GM12878 (cell line): Measurements from ENCODE around the gene IL1RAPL1. TPM values are rescaled to one million over a fixed set of nuclear protein-coding genes. Genes with fewer than 3 reads are reported as not detected.
A peak's percentile ranks its signal among the peaks of the same experiment; 100 is the strongest.

Experiments used
- ATAC-seq: fragments of 200-7000 bp; cut with Tn5 transposase; 3 replicates; pipeline ENCODE4 v1.9.1; 2020; ENCODE audit warnings: mild to moderate bottlenecking, moderate library complexity
- BruUV-seq: library from RNA; stranded (reverse); fragments of 400-500 nt; replicated peaks from 2 replicates; lab custom pipeline; 2021; lab: Mats Ljungman, UMichigan
- CTCF ChIA-PET: fragments of 300-600 bp; sonication (Branson Sonifier 250); formaldehyde crosslinking; extraction: SDS; loops from one replicate; lab custom pipeline; 2021; ENCODE audit warnings: inconsistent platforms; lab: Yijun Ruan, JAX
- POLR2A ChIA-PET: fragments of 350-600 bp; formaldehyde crosslinking; extraction: SDS; loops from one replicate; lab custom pipeline; 2021; ENCODE audit warnings: inconsistent platforms; lab: Charles Lee
- RAD21 ChIA-PET: fragments of 300-600 bp; sonication (Branson Sonifier 250); formaldehyde crosslinking; loops from one replicate; lab custom pipeline; 2023; ENCODE audit warnings: antibody characterized with exemption; ENCODE audit not compliant: unreplicated experiment; lab: Charles Lee
- SMC1A ChIA-PET: fragments of 300-600 bp; sonication (Branson Sonifier 250); formaldehyde crosslinking; loops from one replicate; lab custom pipeline; 2023; ENCODE audit not compliant: unreplicated experiment, uncharacterized antibody; lab: Charles Lee
- DNase-seq: peaks from one replicate; pipeline ENCODE4 v3.0.0-alpha.2; 2011; ENCODE audit warnings: low read depth, low spot score
- FAIRE-seq: peaks from 3 replicates; lab custom pipeline; 2011; peaks lifted over from hg19 to GRCh38; lab: Jason Lieb, UNC
- H2AFZ ChIP-seq: 2 replicates; pipeline ENCODE4 v1.6.0; 2011; ENCODE audit warnings: low read depth, low read length, control low read depth; ENCODE audit not compliant: control insufficient read depth
- H3K27ac ChIP-seq: 2 replicates; pipeline ENCODE4 v1.5.1; 2011; ENCODE audit warnings: control low read depth; ENCODE audit not compliant: control insufficient read depth, insufficient read depth
- H3K27me3 ChIP-seq, 2 experiments: replicated peaks in 1 of 2; 2 replicates each; pipeline versions ENCODE4 v1.6.0 to v1.6.1; 2011; ENCODE audit warnings: low read length in 1 of 2; ENCODE audit not compliant: control insufficient read depth in 2 of 2, insufficient read depth in 2 of 2
- H3K36me3 ChIP-seq, 2 experiments: 2 replicates each; pipeline ENCODE4 v1.5.1; 2011; ENCODE audit warnings: low read length in 1 of 2; ENCODE audit not compliant: control insufficient read depth in 2 of 2, insufficient read depth in 2 of 2
- H3K4me1 ChIP-seq: 2 replicates; pipeline ENCODE4 v1.6.1; 2011; ENCODE audit warnings: mild to moderate bottlenecking, low read length, moderate library complexity, mixed read lengths; ENCODE audit not compliant: control insufficient read depth, insufficient read depth
- H3K4me2 ChIP-seq: 2 replicates; pipeline ENCODE4 v1.6.0; 2011; ENCODE audit warnings: control low read depth; ENCODE audit not compliant: control insufficient read depth, insufficient read depth
- H3K4me3 ChIP-seq: fragments of 200-600 bp; sonication (generic); 2 replicates; pipeline ENCODE4 v1.5.1; 2016
- H3K79me2 ChIP-seq: 2 replicates; pipeline ENCODE4 v1.6.0; 2011; ENCODE audit warnings: low read length; ENCODE audit not compliant: control insufficient read depth, insufficient read depth
- H3K9ac ChIP-seq: 2 replicates; pipeline ENCODE4 v1.8.0; 2011; ENCODE audit warnings: low read length, control low read depth, mixed read lengths; ENCODE audit not compliant: control insufficient read depth, insufficient read depth
- H3K9me3 ChIP-seq: replicated peaks from 3 replicates; pipeline ENCODE4 v1.5.1; 2011; ENCODE audit warnings: mild to moderate bottlenecking, low read length; ENCODE audit not compliant: control insufficient read depth, insufficient read depth
- H4K20me1 ChIP-seq: 2 replicates; pipeline ENCODE4 v1.6.0; 2011; ENCODE audit not compliant: control insufficient read depth, insufficient read depth
- ASH2L ChIP-seq: fragments of 300-600, 200-600 bp; sonication (generic); IDR thresholded peaks from 2 replicates; pipeline ENCODE4 v1.6.1; 2017; ENCODE audit warnings: low read depth, mild to moderate bottlenecking, borderline replicate concordance
- ATF7 ChIP-seq: fragments of 450-650 bp; IDR thresholded peaks from 2 replicates; pipeline ENCODE4 v1.6.1; 2016; ENCODE audit warnings: low read depth, mild to moderate bottlenecking
- IKZF2 ChIP-seq, 2 experiments: fragments of 450-650 bp; IDR thresholded peaks; 2 replicates each; pipeline ENCODE4 v1.6.1; 2017; ENCODE audit warnings: mild to moderate bottlenecking in 2 of 2, moderate library complexity in 2 of 2
- MTA2 ChIP-seq: fragments of 450-650 bp; IDR thresholded peaks from 2 replicates; pipeline ENCODE4 v1.6.1; 2016; ENCODE audit warnings: low read depth, mild to moderate bottlenecking, moderate library complexity
- NBN ChIP-seq: fragments of 450-650 bp; IDR thresholded peaks from 2 replicates; pipeline ENCODE4 v1.6.1; 2016
- SPI1 ChIP-seq: IDR thresholded peaks from 2 replicates; pipeline ENCODE4 v1.6.1; 2011; ENCODE audit warnings: low read depth, mild to moderate bottlenecking, low read length, moderate library complexity, borderline replicate concordance; ENCODE audit not compliant: insufficient read depth
- WGBS: methylation state at CpG from one replicate; pipeline ENCODE4 v1.1.6; 2016; ENCODE audit warnings: low lambda C conversion rate; ENCODE audit not compliant: insufficient replicate concordance, insufficient coverage; ENCODE audit errors: missing lambda C conversion rate; 5-methylcytosine and 5-hydroxymethylcytosine counted together
- in situ Hi-C: fragments of 300-500 bp; cut with MboI; formaldehyde crosslinking; loops from 9 replicates; pipeline ENCODE4 v1.14.3; 2018; ENCODE audit warnings: mixed read lengths
- intact Hi-C: fragments of 100-400 bp; cut with micrococcal nuclease; formaldehyde crosslinking; loops from one replicate; pipeline ENCODE4 v1.14.2; 2022; ENCODE audit not compliant: unreplicated experiment
- polyA plus RNA-seq, 11 experiments: library from polyadenylated mRNA; depleted of rRNA in 4 of 11; unstranded in 6 of 11; stranded (reverse) in 5 of 11; fragments of >200 nt; fragmentation: Nextera tagmentation in 4 of 11; fragmentation: Illumina TruSeq in 1 of 11; extraction: Ambion mirVana in 4 of 11; extraction: Trizol in 1 of 11; gene quantifications; 1 replicate in 1 of 11; 2 replicates in 10 of 11; pipeline versions ENCODE4 v1.2.1 to v1.2.3, GENCODE V29; 2011 to 2016; ENCODE audit warnings: inconsistent platforms in 2 of 11, missing spikeins in 2 of 11, low read depth in 1 of 11
- total RNA-seq, 4 experiments: library from RNA; depleted of rRNA in 3 of 4; stranded (reverse); fragments of >200 nt in 3 of 4; fragmentation: Illumina TruSeq in 1 of 4; extraction: Trizol in 1 of 4; gene quantifications; 2 replicates each; pipeline versions ENCODE4 v1.2.1 to v1.2.3, GENCODE V29; 2013 to 2021

IL1RAPL1 gene
- total and polyA plus RNA-seq, 10 of the 15 experiments (the other 5 are each of a cell fraction or from before 2014, with no cell fraction given), result not detected

DNA sequence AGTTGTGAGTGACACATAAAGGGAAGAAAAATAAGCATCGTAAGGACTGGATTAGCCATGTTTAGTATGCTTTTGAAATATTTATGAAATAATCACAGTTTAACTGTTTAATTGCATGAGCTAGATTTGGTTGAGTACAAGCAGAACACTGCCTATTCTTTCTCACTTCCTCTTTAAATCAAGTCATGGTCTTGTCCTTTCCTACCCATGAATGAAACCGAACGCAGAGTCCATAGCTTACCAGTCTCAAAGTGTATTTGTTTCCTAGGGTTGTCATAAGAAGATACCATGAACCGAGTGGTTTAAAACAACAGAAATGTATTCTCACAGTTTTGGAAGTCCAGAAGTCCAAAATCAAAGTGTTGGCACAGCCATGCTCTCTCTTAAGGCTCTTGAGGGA lies 944.1 kb downstream of the IL1RAPL1 start:
- ATAC-seq (peak; percentile 95), DNase-seq (peak; percentile 37), FAIRE-seq (peak; percentile 49)
- Histone ChIP-seq H4K20me1 (no peaks in the 10 kb centered on the region), H3K9ac (no peak overlapping the region), H2AFZ (no peak overlapping the region; the same call in 1 of the 2 replicates), H3K27ac (peak overlapping the region; percentile 38; the same call in 1 of the 2 replicates), H3K27me3 (no peaks in the 10 kb centered on the region), H3K36me3 (no peaks in the 10 kb centered on the region), H3K4me3 (no peak overlapping the region), H3K4me1 (peaks cover 11% of the 10 kb centered on the region), H3K79me2 (no peaks in the 10 kb centered on the region), H3K9me3 (no peaks in the 10 kb centered on the region; the same call in 2 of the 3 replicates), H3K4me2 (peak overlapping the region; percentile 21; the same call in 1 of the 2 replicates)
- ChIA-PET POLR2A (no interaction called here), RAD21 (interaction anchor here (0.6 to 0.9 kb wide), 3 partner anchors 24 to 530 kb away, joined by 3 read pairs; no protein-coding TSS in a partner anchor), CTCF (interaction anchor here (1.2 kb wide), 1 partner anchor 53 kb away, joined by 3 read pairs; no protein-coding TSS in a partner anchor), SMC1A (interaction anchor here (0.6 to 1.1 kb wide), 4 partner anchors 10 to 272 kb away, joined by 3 to 4 read pairs (median 4); no protein-coding TSS in a partner anchor)
- 41% methylated on average over 4 of the region's 4 CpGs for WGBS
- no TSS peak for BruUV-seq
- in situ Hi-C loops (no loop called here), intact Hi-C loops (no loop called here)
- TF ChIP-seq ATF7 (0 out of 2 replicates have a peak, but pooled peaks have one; percentile 12), ASH2L (no peak), MTA2 (peak; percentile 32; the same call in 1 of the 2 replicates), SPI1 (peak; percentile 98), NBN (no peak), IKZF2 (IDR thresholded peaks at IDR 0.05) (peak in 1 of 2 experiments; percentile 22; a peak in 1 of 4 replicates)
